K562 (cell line): ENCODE results near the gene ERCC2. TPM values are rescaled to one million over a fixed set of nuclear protein-coding genes. Genes with fewer than 3 reads are reported as not detected.
A peak's percentile ranks its signal among the peaks of the same experiment; 100 is the strongest.

Source experiments
- ATF2 ChIP-seq: sonication (generic); formaldehyde crosslinking; IDR thresholded peaks from 2 replicates; pipeline ENCODE4 v1.8.1; 2022; ENCODE audit warnings: missing genetic modification reagents
- HDAC2 ChIP-seq: fragments of 450-650 bp; IDR thresholded peaks from 2 replicates; pipeline ENCODE4 v1.6.1; 2016; ENCODE audit warnings: mild to moderate bottlenecking
- JUN ChIP-seq, 2 experiments: sonication (generic) in 1 of 2; formaldehyde crosslinking in 1 of 2; IDR thresholded peaks; 2 replicates each; pipeline versions ENCODE4 v1.6.1 to v1.8.0; 2012 to 2022; ENCODE audit warnings: borderline replicate concordance in 2 of 2, mild to moderate bottlenecking in 2 of 2, improper control_type of control experiment in 1 of 2, low read depth in 1 of 2, low read length in 1 of 2, missing genetic modification reagents in 1 of 2
- MAFK ChIP-seq: IDR thresholded peaks from 2 replicates; pipeline ENCODE4 v1.6.1; 2011; ENCODE audit warnings: low read length, improper control_type of control experiment
- MBD2 ChIP-seq: sonication (generic); IDR thresholded peaks from 2 replicates; pipeline ENCODE4 v1.6.1; 2016; ENCODE audit warnings: low read depth, borderline replicate concordance
- NR2C1 ChIP-seq, 2 experiments: fragments of 450-650 bp; IDR thresholded peaks; 2 replicates each; pipeline ENCODE4 v1.6.1; 2017; ENCODE audit warnings: mild to moderate bottlenecking in 2 of 2, antibody characterized with exemption in 1 of 2, inconsistent platforms in 1 of 2, missing compliant biosample characterization in 1 of 2, missing genetic modification characterization in 1 of 2
- SUPT5H ChIP-seq: fragments of 450-650 bp; IDR thresholded peaks from 2 replicates; pipeline ENCODE4 v1.6.1; 2016
- ZBTB12 ChIP-seq: fragments of 250-450 bp; sonication (Bioruptor Pico); IDR thresholded peaks from 2 replicates; pipeline ENCODE4 v1.4.0; 2020
- ZNF3 ChIP-seq: fragments of 250-450 bp; sonication (Bioruptor Pico); IDR thresholded peaks from 2 replicates; pipeline ENCODE4 v1.5.0; 2021; ENCODE audit warnings: mild to moderate bottlenecking, moderate library complexity
- polyA plus RNA-seq, 8 experiments: library from polyadenylated mRNA; depleted of rRNA in 4 of 8; stranded (reverse) in 5 of 8; unstranded in 3 of 8; fragments of >200 nt; fragmentation: Nextera tagmentation in 2 of 8; fragmentation: Illumina TruSeq in 1 of 8; extraction: Ambion mirVana in 2 of 8; extraction: Trizol in 1 of 8; gene quantifications; 2 replicates each; pipeline versions ENCODE4 v1.2.1 to v1.2.3, GENCODE V29; 2011 to 2014; ENCODE audit warnings: inconsistent platforms in 1 of 8, missing spikeins in 1 of 8
- total RNA-seq, 7 experiments: library from RNA; depleted of rRNA in 6 of 7; stranded (reverse); fragments of >200 nt in 6 of 7; fragmentation: Illumina TruSeq in 2 of 7; extraction: Trizol in 2 of 7; gene quantifications; 2 replicates each; pipeline versions ENCODE4 v1.2.1 to v1.2.3, GENCODE V29; 2011 to 2021; ENCODE audit warnings: low replicate concordance in 1 of 7
- TF ChIP-seq, protein P1 (sequence below), 2 experiments: fragments of 450-650 bp in 1 of 2; sonication (generic) in 1 of 2; formaldehyde crosslinking in 1 of 2; IDR thresholded peaks; 2 replicates each; pipeline versions ENCODE4 v1.7.1 to v1.9.0; 2016 to 2022; ENCODE audit warnings: inconsistent platforms in 1 of 2, mild to moderate bottlenecking in 1 of 2, missing genetic modification reagents in 1 of 2
- TF ChIP-seq, protein P2 (sequence below), 2 experiments: fragments of 450-650 bp; IDR thresholded peaks; 2 replicates each; pipeline ENCODE4 v1.6.1; 2016

The ERCC2 gene
- total and polyA plus RNA-seq, 9 of the 15 experiments (the other 6 are each of a cell fraction or from before 2014, with no cell fraction given): 2.2 to 55.9 (median 23.4) TPM

- TF ChIP-seq, protein P1, sequence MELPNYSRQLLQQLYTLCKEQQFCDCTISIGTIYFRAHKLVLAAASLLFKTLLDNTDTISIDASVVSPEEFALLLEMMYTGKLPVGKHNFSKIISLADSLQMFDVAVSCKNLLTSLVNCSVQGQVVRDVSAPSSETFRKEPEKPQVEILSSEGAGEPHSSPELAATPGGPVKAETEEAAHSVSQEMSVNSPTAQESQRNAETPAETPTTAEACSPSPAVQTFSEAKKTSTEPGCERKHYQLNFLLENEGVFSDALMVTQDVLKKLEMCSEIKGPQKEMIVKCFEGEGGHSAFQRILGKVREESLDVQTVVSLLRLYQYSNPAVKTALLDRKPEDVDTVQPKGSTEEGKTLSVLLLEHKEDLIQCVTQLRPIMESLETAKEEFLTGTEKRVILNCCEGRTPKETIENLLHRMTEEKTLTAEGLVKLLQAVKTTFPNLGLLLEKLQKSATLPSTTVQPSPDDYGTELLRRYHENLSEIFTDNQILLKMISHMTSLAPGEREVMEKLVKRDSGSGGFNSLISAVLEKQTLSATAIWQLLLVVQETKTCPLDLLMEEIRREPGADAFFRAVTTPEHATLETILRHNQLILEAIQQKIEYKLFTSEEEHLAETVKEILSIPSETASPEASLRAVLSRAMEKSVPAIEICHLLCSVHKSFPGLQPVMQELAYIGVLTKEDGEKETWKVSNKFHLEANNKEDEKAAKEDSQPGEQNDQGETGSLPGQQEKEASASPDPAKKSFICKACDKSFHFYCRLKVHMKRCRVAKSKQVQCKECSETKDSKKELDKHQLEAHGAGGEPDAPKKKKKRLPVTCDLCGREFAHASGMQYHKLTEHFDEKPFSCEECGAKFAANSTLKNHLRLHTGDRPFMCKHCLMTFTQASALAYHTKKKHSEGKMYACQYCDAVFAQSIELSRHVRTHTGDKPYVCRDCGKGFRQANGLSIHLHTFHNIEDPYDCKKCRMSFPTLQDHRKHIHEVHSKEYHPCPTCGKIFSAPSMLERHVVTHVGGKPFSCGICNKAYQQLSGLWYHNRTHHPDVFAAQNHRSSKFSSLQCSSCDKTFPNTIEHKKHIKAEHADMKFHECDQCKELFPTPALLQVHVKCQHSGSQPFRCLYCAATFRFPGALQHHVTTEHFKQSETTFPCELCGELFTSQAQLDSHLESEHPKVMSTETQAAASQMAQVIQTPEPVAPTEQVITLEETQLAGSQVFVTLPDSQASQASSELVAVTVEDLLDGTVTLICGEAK (IDR thresholded peaks at IDR 0.05): no peak
- TF ChIP-seq, protein P1 (CRISPR knock-in tag; IDR thresholded peaks at IDR 0.05): no peak
- TF ChIP-seq HDAC2 (peak; percentile 82), SUPT5H (peak; percentile 51), ZNF3 (CRISPR knock-in tag) (no peak), MAFK (no peak), JUN (IDR thresholded peaks at IDR 0.05; ENCODE audit: borderline replicate concordance, low read depth, low read length) (no peak), JUN (CRISPR knock-in tag; IDR thresholded peaks at IDR 0.05; ENCODE audit: borderline replicate concordance) (no peak), NR2C1 (IDR thresholded peaks at IDR 0.05) (peak; percentile 86), NR2C1 (tag; IDR thresholded peaks at IDR 0.05) (peak; percentile 94), MBD2 (peak; percentile 75; the same call in 1 of the 2 replicates), ZBTB12 (CRISPR knock-in tag) (no peak), ATF2 (CRISPR knock-in tag) (no peak)
- TF ChIP-seq, protein P2, sequence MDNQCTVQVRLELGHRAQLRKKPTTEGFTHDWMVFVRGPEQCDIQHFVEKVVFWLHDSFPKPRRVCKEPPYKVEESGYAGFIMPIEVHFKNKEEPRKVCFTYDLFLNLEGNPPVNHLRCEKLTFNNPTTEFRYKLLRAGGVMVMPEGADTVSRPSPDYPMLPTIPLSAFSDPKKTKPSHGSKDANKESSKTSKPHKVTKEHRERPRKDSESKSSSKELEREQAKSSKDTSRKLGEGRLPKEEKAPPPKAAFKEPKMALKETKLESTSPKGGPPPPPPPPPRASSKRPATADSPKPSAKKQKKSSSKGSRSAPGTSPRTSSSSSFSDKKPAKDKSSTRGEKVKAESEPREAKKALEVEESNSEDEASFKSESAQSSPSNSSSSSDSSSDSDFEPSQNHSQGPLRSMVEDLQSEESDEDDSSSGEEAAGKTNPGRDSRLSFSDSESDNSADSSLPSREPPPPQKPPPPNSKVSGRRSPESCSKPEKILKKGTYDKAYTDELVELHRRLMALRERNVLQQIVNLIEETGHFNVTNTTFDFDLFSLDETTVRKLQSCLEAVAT (IDR thresholded peaks at IDR 0.05): no peak
Measured at GRCh38 chr19:45405435-45406225, 35.3 kb upstream of the ERCC2 start (continued).
